H1 (cell line): ENCODE results near the gene CDRT15. TPM values are rescaled to one million over a fixed set of nuclear protein-coding genes. Genes with fewer than 3 reads are reported as not detected.

Source experiments
- CTCF ChIA-PET: fragments of 300-600 bp; sonication (Branson Sonifier 250); formaldehyde crosslinking; loops from one replicate; lab custom pipeline; 2021; ENCODE audit not compliant: partially characterized antibody; lab: Charles Lee
- POLR2A ChIA-PET: fragments of 300-600 bp; sonication (Branson Sonifier 250); formaldehyde crosslinking; loops from one replicate; lab custom pipeline; 2021; ENCODE audit warnings: inconsistent platforms; ENCODE audit not compliant: partially characterized antibody; lab: Charles Lee
- DNase-seq, 2 experiments: peaks; one replicate each; pipeline versions ENCODE4 v3.0.0 to v3.0.0-alpha.2; 2010 to 2022; ENCODE audit warnings: low spot score in 2 of 2, low read depth in 1 of 2, mixed read lengths in 1 of 2
- FAIRE-seq: peaks from 2 replicates; lab custom pipeline; 2011; peaks lifted over from hg19 to GRCh38; lab: Jason Lieb, UNC
- H2AFZ ChIP-seq: 2 replicates; pipeline ENCODE4 v1.8.1; 2012; ENCODE audit warnings: low read length, inconsistent platforms
- H2AK5ac ChIP-seq: 2 replicates; pipeline ENCODE4 v1.6.1; 2013; ENCODE audit warnings: low read depth, low read length
- H2BK120ac ChIP-seq: replicated peaks from 2 replicates; pipeline ENCODE3; 2013; ENCODE audit warnings: low read depth, low read length, inconsistent platforms
- H2BK12ac ChIP-seq: 2 replicates; pipeline ENCODE4 v1.6.1; 2013; ENCODE audit warnings: low read depth, low read length
- H2BK15ac ChIP-seq: 2 replicates; pipeline ENCODE4 v1.6.1; 2013; ENCODE audit warnings: low read length
- H2BK20ac ChIP-seq: 2 replicates; pipeline ENCODE4 v1.6.1; 2013; ENCODE audit warnings: low read length
- H2BK5ac ChIP-seq: 2 replicates; pipeline ENCODE4 v1.6.1; 2013; ENCODE audit warnings: low read depth, low read length
- H3K14ac ChIP-seq: 2 replicates; pipeline ENCODE4 v1.6.1; 2013; ENCODE audit warnings: inconsistent platforms; ENCODE audit not compliant: insufficient read length
- H3K18ac ChIP-seq: 2 replicates; pipeline ENCODE4 v1.6.1; 2013; ENCODE audit warnings: low read length; ENCODE audit errors: extremely low read depth
- H3K23ac ChIP-seq: 2 replicates; pipeline ENCODE4 v1.6.1; 2013; ENCODE audit warnings: inconsistent platforms; ENCODE audit not compliant: insufficient read length
- H3K23me2 ChIP-seq: 2 replicates; pipeline ENCODE4 v1.6.1; 2013; ENCODE audit warnings: low read depth, low read length
- H3K27ac ChIP-seq: 2 replicates; pipeline ENCODE4 v1.6.1; 2011; ENCODE audit warnings: low read depth, low read length, inconsistent platforms
- H3K27me3 ChIP-seq, 4 experiments: replicated peaks in 1 of 4; 1 replicate in 1 of 4; 2 replicates in 3 of 4; pipeline versions ENCODE4 v1.6.1 to v1.8.1; 2011 to 2013; ENCODE audit warnings: low read length in 3 of 4, mild to moderate bottlenecking in 3 of 4, inconsistent platforms in 2 of 4, mixed read lengths in 2 of 4, moderate library complexity in 1 of 4; ENCODE audit not compliant: control insufficient read depth in 3 of 4, insufficient read depth in 3 of 4; ENCODE audit errors: extremely low read depth in 1 of 4
- H3K36me3 ChIP-seq, 4 experiments: 2 replicates each; pipeline versions ENCODE4 v1.6.1 to v1.8.1; 2011 to 2013; ENCODE audit warnings: mild to moderate bottlenecking in 4 of 4, low read length in 3 of 4, moderate library complexity in 2 of 4, control low read depth in 1 of 4, inconsistent platforms in 1 of 4; ENCODE audit not compliant: insufficient read depth in 4 of 4, control insufficient read depth in 2 of 4
- H3K4ac ChIP-seq: replicated peaks from 2 replicates; pipeline ENCODE3; 2013; ENCODE audit warnings: low read length, low read depth, mixed read lengths, inconsistent platforms; ENCODE audit not compliant: insufficient read length
- H3K4me1 ChIP-seq, 4 experiments: replicated peaks in 1 of 4; 1 replicate in 1 of 4; 2 replicates in 3 of 4; pipeline versions ENCODE4 v1.6.1 to v1.8.1; 2011 to 2013; ENCODE audit warnings: low read length in 3 of 4, inconsistent platforms in 2 of 4, mixed read lengths in 1 of 4; ENCODE audit not compliant: insufficient read depth in 4 of 4, control insufficient read depth in 3 of 4
- H3K4me2 ChIP-seq, 2 experiments: 2 replicates each; pipeline versions ENCODE4 v1.6.1 to v1.8.1; 2011 to 2013; ENCODE audit warnings: low read depth in 2 of 2, low read length in 2 of 2, control low read depth in 1 of 2, inconsistent platforms in 1 of 2, mild to moderate bottlenecking in 1 of 2; ENCODE audit not compliant: insufficient read depth in 1 of 2
- H3K4me3 ChIP-seq, 4 experiments: fragments of 200-600, 300-600 bp in 1 of 4; sonication (generic), shearing (Covaris generic), sonication (Bioruptor Twin) in 1 of 4; 2 replicates each; pipeline versions ENCODE4 v1.5.1 to v1.8.1; 2011 to 2016; ENCODE audit warnings: low read length in 4 of 4, low read depth in 3 of 4, control low read depth in 2 of 4, inconsistent platforms in 2 of 4, mild to moderate bottlenecking in 2 of 4, mixed read lengths in 1 of 4, moderate library complexity in 1 of 4; ENCODE audit not compliant: insufficient read depth in 2 of 4; ENCODE audit errors: extremely low read depth in 1 of 4
- H3K56ac ChIP-seq: replicated peaks from 2 replicates; pipeline ENCODE3; 2013; ENCODE audit warnings: low read depth, mild to moderate bottlenecking, mixed read lengths, low read length, inconsistent platforms; ENCODE audit not compliant: insufficient read length
- H3K79me1 ChIP-seq: 2 replicates; pipeline ENCODE4 v1.6.1; 2013; ENCODE audit warnings: low read depth, low read length, control low read depth
- H3K79me2 ChIP-seq, 2 experiments: 2 replicates each; pipeline versions ENCODE4 v1.6.1 to v1.8.1; 2012 to 2013; ENCODE audit warnings: low read length in 2 of 2, mild to moderate bottlenecking in 2 of 2, inconsistent platforms in 1 of 2; ENCODE audit not compliant: insufficient read depth in 2 of 2, control insufficient read depth in 1 of 2
- H3K9ac ChIP-seq, 4 experiments: replicated peaks in 1 of 4; 1 replicate in 1 of 4; 2 replicates in 3 of 4; pipeline versions ENCODE4 v1.6.1 to v1.8.1; 2011 to 2013; ENCODE audit warnings: low read depth in 3 of 4, low read length in 3 of 4, control low read depth in 2 of 4, mild to moderate bottlenecking in 2 of 4, moderate library complexity in 2 of 4, inconsistent platforms in 1 of 4; ENCODE audit errors: extremely low read depth in 1 of 4
- H3K9me3 ChIP-seq, 2 experiments: 2 replicates each; pipeline versions ENCODE4 v1.6.1 to v1.8.1; 2012 to 2013; ENCODE audit warnings: mild to moderate bottlenecking in 2 of 2, moderate library complexity in 2 of 2, control low read depth in 1 of 2, inconsistent platforms in 1 of 2, low read depth in 1 of 2, low read length in 1 of 2, mixed read lengths in 1 of 2; ENCODE audit not compliant: insufficient read depth in 2 of 2
- H4K20me1 ChIP-seq, 2 experiments: replicated peaks in 1 of 2; 2 replicates each; pipeline versions ENCODE3 to v1.8.1; 2011 to 2013; ENCODE audit warnings: inconsistent platforms in 2 of 2, low read length in 2 of 2, mild to moderate bottlenecking in 1 of 2; ENCODE audit not compliant: insufficient read depth in 2 of 2, control insufficient read depth in 1 of 2
- H4K5ac ChIP-seq: 2 replicates; pipeline ENCODE4 v1.6.1; 2013; ENCODE audit warnings: low read length, low read depth, mixed read lengths, inconsistent platforms; ENCODE audit not compliant: insufficient read length
- H4K8ac ChIP-seq: 2 replicates; pipeline ENCODE4 v1.8.0; 2013; ENCODE audit warnings: mild to moderate bottlenecking, moderate library complexity, low read length, inconsistent platforms; ENCODE audit not compliant: insufficient read depth; ENCODE audit errors: extremely low read depth
- H4K91ac ChIP-seq: replicated peaks from 2 replicates; pipeline ENCODE3; 2013; ENCODE audit warnings: low read length, mixed read lengths, inconsistent platforms; ENCODE audit not compliant: insufficient read length
- BCL11A ChIP-seq, 2 experiments: IDR thresholded peaks; one replicate each; pipeline ENCODE4 v1.6.1; 2011; ENCODE audit warnings: low read depth in 2 of 2, low read length in 2 of 2, mild to moderate bottlenecking in 2 of 2
- CHD2 ChIP-seq: IDR thresholded peaks from 2 replicates; pipeline ENCODE4 v1.6.1; 2012; ENCODE audit warnings: low read length, improper control_type of control experiment
- CREB1 ChIP-seq: IDR thresholded peaks from 2 replicates; pipeline ENCODE4 v1.6.1; 2012; ENCODE audit warnings: inconsistent platforms
- WGBS, 2 experiments: shearing (Covaris generic) in 1 of 2; methylation state at CpG; one replicate each; pipeline versions ENCODE4 v1.1.6 to v1.1.7; 2013 to 2015; ENCODE audit warnings: low lambda C conversion rate in 2 of 2, mixed read lengths in 2 of 2, inconsistent platforms in 1 of 2, low coverage in 1 of 2, missing lambda C conversion rate in 1 of 2; ENCODE audit not compliant: insufficient replicate concordance in 2 of 2, insufficient coverage in 1 of 2, insufficient read length in 1 of 2; ENCODE audit errors: extremely low coverage in 1 of 2, missing lambda C conversion rate in 1 of 2; 5-methylcytosine and 5-hydroxymethylcytosine counted together
- polyA plus RNA-seq, 7 experiments: library from polyadenylated mRNA; depleted of rRNA in 3 of 7; stranded (reverse) in 5 of 7; unstranded in 2 of 7; fragments of >200 nt in 5 of 7; fragments of 200-250 nt in 2 of 7; gene quantifications; 1 replicate in 5 of 7; 2 replicates in 1 of 7; 4 replicates in 1 of 7; pipeline versions ENCODE4 v1.2.1 to v1.2.3, GENCODE V29; 2011 to 2013; ENCODE audit warnings: missing spikeins in 2 of 7, mixed read lengths in 2 of 7
- total RNA-seq: library from RNA; stranded (reverse); fragmentation: NEBNext Ultra II Directional; extraction: Animal tissue kit (Norgen Biotek cat#: 25700); gene quantifications from 2 replicates; pipeline ENCODE4 v1.2.1, GENCODE V29; 2021

CDRT15 gene
- total and polyA plus RNA-seq, 2 of the 8 experiments (the other 6 are each of a cell fraction or from before 2014, with no cell fraction given): not detected

DNA sequence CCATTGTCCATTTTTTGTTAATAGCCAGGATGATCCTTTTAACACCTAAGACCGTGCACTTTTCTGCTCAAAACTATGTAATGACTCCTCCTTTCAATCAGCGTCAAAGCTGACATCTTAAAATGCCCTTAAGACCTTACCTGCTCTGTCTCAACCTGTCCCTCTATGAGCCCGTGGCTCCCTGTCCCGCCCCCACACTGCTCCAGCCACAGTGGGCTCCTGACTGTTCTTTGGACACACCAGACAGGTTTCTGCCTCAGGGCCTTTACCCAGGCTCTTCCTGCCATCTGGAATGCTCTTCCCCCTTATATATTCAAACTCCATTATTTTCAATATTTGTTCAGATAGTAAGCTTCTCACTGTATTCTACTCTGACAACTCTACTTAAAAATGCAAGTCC lies 14.1 kb downstream of the CDRT15 start:
- FAIRE-seq: no peak
- TF ChIP-seq CREB1 (no peak), CHD2 (no peak), BCL11A (IDR thresholded peaks at IDR 0.05; ENCODE audit: low read depth in 2 of 2, low read length in 2 of 2) (no peak)
- Histone ChIP-seq H2BK15ac (no peak overlapping the region), H3K56ac (no peak overlapping the region), H2BK20ac (no peak overlapping the region), H2AFZ (no peak overlapping the region), H3K79me1 (no peaks in the 10 kb centered on the region), H3K9ac (no peak overlapping the region), H4K8ac (no peak overlapping the region), H4K5ac (no peak overlapping the region), H3K23ac (no peak overlapping the region), H3K23me2 (no peaks in the 10 kb centered on the region), H3K27ac (no peak overlapping the region), H3K4me2 (no peak overlapping the region), H3K4me1 (no peaks in the 10 kb centered on the region), H3K4ac (no peak overlapping the region), H3K18ac (no peak overlapping the region), H2AK5ac (0 out of 2 replicates have a peak overlapping the region, but pooled peaks have one; percentile 19), H4K20me1 (no peaks in the 10 kb centered on the region), H3K14ac (no peak overlapping the region), H2BK5ac (no peak overlapping the region), H3K9me3 (no peaks in the 10 kb centered on the region), H4K91ac (no peak overlapping the region), H3K27me3 (no peaks in the 10 kb centered on the region), H3K4me3 (no peak overlapping the region), H3K79me2 (no peaks in the 10 kb centered on the region), H2BK12ac (no peak overlapping the region), H2BK120ac (no peak overlapping the region), H3K36me3 (no peaks in the 10 kb centered on the region)
- 91% methylated on average over 4 of the region's 4 CpGs; no CpG with 5 or more reads in 1 of the 2 experiments for WGBS, 2 experiments
- ChIA-PET POLR2A (no interaction called here), CTCF (interaction anchor here (1.4 kb wide), 1 partner anchor 15 kb away, joined by 7 read pairs; no protein-coding TSS in a partner anchor)
- DNase-seq: no peak
